ENCODE data around the gene XPOT. TPM values are rescaled to one million over a fixed set of nuclear protein-coding genes. Genes with fewer than 3 reads are reported as not detected.

XPOT gene
- total and polyA plus RNA-seq, 2 of the 4 experiments (the other 2 are of a cell fraction) = 40.9 to 80.8 TPM

DNA sequence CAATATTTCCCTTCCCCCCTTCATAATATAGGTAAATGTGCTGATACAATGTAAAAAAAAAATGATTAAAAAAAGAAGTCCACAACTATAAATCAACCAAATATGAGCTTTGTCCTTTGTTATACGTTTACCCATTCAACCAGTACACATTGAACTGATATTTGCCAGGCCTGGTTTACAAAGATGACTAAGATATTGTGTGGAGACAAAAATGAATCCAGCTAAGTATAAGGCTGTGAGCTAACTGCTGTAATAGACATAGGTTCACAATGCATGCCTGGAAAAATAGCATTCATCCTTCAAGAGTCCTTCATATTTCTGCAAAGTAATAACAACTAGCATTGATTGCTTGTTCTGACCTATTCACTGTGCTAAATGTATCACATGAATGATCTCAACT lies 20.5 kb upstream of the XPOT start:
- no TSS peak for BruUV-seq (replicated peaks)
- dilution Hi-C loops (cut with HindIII; ENCODE audit: low sequenced_read_pairs, unreplicated experiment) = no loop called here
- POLR2A ChIA-PET (ENCODE audit: unreplicated experiment) = no interaction called here

More for the DNA sequence above, 20.5 kb upstream of the XPOT start:
- Histone ChIP-seq H3K9ac (ENCODE audit: low read depth, low read length) (no peak overlapping the region), H3K18ac (ENCODE audit: low read depth, low read length) (no peak overlapping the region), H2AK5ac (ENCODE audit: low read depth, low read length) (no peak overlapping the region), H3K4me2 (ENCODE audit: low read depth, low read length) (no peak overlapping the region), H4K5ac (ENCODE audit: low read depth, low read length) (no peak overlapping the region), H3K27me3 (ENCODE audit: control insufficient read depth, insufficient read depth, low read length) (no peaks in the 10 kb centered on the region), H2BK5ac (ENCODE audit: low read depth, low read length, poor library complexity, severe bottlenecking) (no peak overlapping the region), H3K4ac (ENCODE audit: low read depth, low read length) (no peak overlapping the region), H3K9me1 (ENCODE audit: insufficient read depth, low read length) (no peaks in the 10 kb centered on the region), H2AFZ (replicated peaks; ENCODE audit: low read length, poor library complexity) (no peak overlapping the region), H3K79me1 (ENCODE audit: low read depth in 1 of 2, low read length in 2 of 2) (no peaks in the 10 kb centered on the region), H3K27ac (ENCODE audit: insufficient read depth, low read length) (no peak overlapping the region), H4K8ac (ENCODE audit: low read depth in 2 of 2, low read length in 2 of 2) (no peak overlapping the region), H3K9me3 (ENCODE audit: control insufficient read depth, insufficient read depth, low read length) (no peaks in the 10 kb centered on the region), H3K4me1 (ENCODE audit: control insufficient read depth, insufficient read depth, low read length) (no peaks in the 10 kb centered on the region), H2BK15ac (ENCODE audit: low read depth, low read length) (no peak overlapping the region), H2BK20ac (ENCODE audit: low read depth, low read length) (no peak overlapping the region), H3K56ac (ENCODE audit: extremely low read depth, insufficient read depth, low read length) (no peak overlapping the region), H4K91ac (ENCODE audit: insufficient read depth, low read depth, low read length) (no peak overlapping the region), H3K36me3 (ENCODE audit: control insufficient read depth, insufficient read depth, low read length) (no peaks in the 10 kb centered on the region), H3K23ac (ENCODE audit: low read depth, low read length) (no peak overlapping the region), H3K4me3 (ENCODE audit: insufficient read depth, low read depth, low read length) (no peak overlapping the region), H2BK120ac (ENCODE audit: low read depth, low read length) (no peak overlapping the region), H4K20me1 (ENCODE audit: insufficient read depth, low read length) (no peaks in the 10 kb centered on the region), H2AK9ac (replicated peaks; ENCODE audit: low read depth, low read length, poor library complexity) (no peak overlapping the region), H3K14ac (replicated peaks; ENCODE audit: low read depth, low read length) (no peak overlapping the region)
- DNase-seq = no peak
- CTCF ChIA-PET = no interaction called here
- intact Hi-C loops (cut with micrococcal nuclease) = no loop called here
- ATAC-seq (ENCODE audit: low read depth) = no peak
- in situ Hi-C loops (cut with MboI; ENCODE audit: low sequenced_read_pairs) = no loop called here
- WGBS, 2 experiments (ENCODE audit: extremely low coverage in 2 of 2, insufficient read length in 1 of 2) = no CpG with 5 or more reads among the region's 1 CpG
- TF ChIP-seq MAFK (IDR thresholded peaks at IDR 0.05; ENCODE audit: low read depth, low read length) (no peak), RFX5 (IDR thresholded peaks at IDR 0.05; ENCODE audit: low read depth, low read length) (no peak), CEBPB (IDR thresholded peaks at IDR 0.05; ENCODE audit: low read depth, low read length) (no peak), NFE2L2 (IDR thresholded peaks at IDR 0.05; ENCODE audit: low read depth, low read length) (no peak)
- TF ChIP-seq, protein P1, sequence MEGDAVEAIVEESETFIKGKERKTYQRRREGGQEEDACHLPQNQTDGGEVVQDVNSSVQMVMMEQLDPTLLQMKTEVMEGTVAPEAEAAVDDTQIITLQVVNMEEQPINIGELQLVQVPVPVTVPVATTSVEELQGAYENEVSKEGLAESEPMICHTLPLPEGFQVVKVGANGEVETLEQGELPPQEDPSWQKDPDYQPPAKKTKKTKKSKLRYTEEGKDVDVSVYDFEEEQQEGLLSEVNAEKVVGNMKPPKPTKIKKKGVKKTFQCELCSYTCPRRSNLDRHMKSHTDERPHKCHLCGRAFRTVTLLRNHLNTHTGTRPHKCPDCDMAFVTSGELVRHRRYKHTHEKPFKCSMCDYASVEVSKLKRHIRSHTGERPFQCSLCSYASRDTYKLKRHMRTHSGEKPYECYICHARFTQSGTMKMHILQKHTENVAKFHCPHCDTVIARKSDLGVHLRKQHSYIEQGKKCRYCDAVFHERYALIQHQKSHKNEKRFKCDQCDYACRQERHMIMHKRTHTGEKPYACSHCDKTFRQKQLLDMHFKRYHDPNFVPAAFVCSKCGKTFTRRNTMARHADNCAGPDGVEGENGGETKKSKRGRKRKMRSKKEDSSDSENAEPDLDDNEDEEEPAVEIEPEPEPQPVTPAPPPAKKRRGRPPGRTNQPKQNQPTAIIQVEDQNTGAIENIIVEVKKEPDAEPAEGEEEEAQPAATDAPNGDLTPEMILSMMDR (conservative IDR thresholded peaks at IDR 0.05; ENCODE audit: low read depth, low read length) = no peak
- TF ChIP-seq, protein P2, sequence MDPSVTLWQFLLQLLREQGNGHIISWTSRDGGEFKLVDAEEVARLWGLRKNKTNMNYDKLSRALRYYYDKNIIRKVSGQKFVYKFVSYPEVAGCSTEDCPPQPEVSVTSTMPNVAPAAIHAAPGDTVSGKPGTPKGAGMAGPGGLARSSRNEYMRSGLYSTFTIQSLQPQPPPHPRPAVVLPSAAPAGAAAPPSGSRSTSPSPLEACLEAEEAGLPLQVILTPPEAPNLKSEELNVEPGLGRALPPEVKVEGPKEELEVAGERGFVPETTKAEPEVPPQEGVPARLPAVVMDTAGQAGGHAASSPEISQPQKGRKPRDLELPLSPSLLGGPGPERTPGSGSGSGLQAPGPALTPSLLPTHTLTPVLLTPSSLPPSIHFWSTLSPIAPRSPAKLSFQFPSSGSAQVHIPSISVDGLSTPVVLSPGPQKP (IDR thresholded peaks at IDR 0.05; ENCODE audit: borderline replicate concordance, low read depth, low read length) = no peak
